Fibroblast of the aortic adventitia (primary cell): ENCODE data around the gene SFXN4. TPM values are rescaled to one million over a fixed set of nuclear protein-coding genes. Genes with fewer than 3 reads are reported as not detected.
A peak's percentile ranks its signal among the peaks of the same experiment; 100 is the strongest.

Source experiments
- DNase-seq: peaks from one replicate; pipeline ENCODE4 v3.0.0-alpha.2; 2010; ENCODE audit warnings: low read depth
- H3K4me3 ChIP-seq: 2 replicates; pipeline ENCODE4 v1.5.1; 2011; ENCODE audit warnings: low read depth, mild to moderate bottlenecking, control low read depth, low read length, moderate library complexity
- total RNA-seq: library from RNA; depleted of rRNA; stranded (reverse); fragments of >200 nt; gene quantifications from 2 replicates; pipeline ENCODE4 v1.2.3, GENCODE V29; 2012; ENCODE audit warnings: low replicate concordance
- TF ChIP-seq, protein P1 (sequence below): IDR thresholded peaks from 2 replicates; pipeline ENCODE4 v1.5.1; 2011; ENCODE audit warnings: mild to moderate bottlenecking, low read length, control low read depth, inconsistent platforms; ENCODE audit not compliant: insufficient read depth

Gene SFXN4
- total RNA-seq, 1 donor, result 25.6 TPM

GRCh38 chr10:119105155-119105554, 60.4 kb downstream of the SFXN4 start:
- TF ChIP-seq, protein P1, sequence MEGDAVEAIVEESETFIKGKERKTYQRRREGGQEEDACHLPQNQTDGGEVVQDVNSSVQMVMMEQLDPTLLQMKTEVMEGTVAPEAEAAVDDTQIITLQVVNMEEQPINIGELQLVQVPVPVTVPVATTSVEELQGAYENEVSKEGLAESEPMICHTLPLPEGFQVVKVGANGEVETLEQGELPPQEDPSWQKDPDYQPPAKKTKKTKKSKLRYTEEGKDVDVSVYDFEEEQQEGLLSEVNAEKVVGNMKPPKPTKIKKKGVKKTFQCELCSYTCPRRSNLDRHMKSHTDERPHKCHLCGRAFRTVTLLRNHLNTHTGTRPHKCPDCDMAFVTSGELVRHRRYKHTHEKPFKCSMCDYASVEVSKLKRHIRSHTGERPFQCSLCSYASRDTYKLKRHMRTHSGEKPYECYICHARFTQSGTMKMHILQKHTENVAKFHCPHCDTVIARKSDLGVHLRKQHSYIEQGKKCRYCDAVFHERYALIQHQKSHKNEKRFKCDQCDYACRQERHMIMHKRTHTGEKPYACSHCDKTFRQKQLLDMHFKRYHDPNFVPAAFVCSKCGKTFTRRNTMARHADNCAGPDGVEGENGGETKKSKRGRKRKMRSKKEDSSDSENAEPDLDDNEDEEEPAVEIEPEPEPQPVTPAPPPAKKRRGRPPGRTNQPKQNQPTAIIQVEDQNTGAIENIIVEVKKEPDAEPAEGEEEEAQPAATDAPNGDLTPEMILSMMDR, result no peak
- DNase-seq, result no peak
- peak overlapping the region; percentile 89 for H3K4me3 ChIP-seq

- peak; percentile 15 for DNase-seq
- peak overlapping the region; percentile 89 for H3K4me3 ChIP-seq
- TF ChIP-seq, protein P1, result no peak
These were observed 60.9 kb downstream of the SFXN4 start for GRCh38 chr10:119104654-119105015.

DNA sequence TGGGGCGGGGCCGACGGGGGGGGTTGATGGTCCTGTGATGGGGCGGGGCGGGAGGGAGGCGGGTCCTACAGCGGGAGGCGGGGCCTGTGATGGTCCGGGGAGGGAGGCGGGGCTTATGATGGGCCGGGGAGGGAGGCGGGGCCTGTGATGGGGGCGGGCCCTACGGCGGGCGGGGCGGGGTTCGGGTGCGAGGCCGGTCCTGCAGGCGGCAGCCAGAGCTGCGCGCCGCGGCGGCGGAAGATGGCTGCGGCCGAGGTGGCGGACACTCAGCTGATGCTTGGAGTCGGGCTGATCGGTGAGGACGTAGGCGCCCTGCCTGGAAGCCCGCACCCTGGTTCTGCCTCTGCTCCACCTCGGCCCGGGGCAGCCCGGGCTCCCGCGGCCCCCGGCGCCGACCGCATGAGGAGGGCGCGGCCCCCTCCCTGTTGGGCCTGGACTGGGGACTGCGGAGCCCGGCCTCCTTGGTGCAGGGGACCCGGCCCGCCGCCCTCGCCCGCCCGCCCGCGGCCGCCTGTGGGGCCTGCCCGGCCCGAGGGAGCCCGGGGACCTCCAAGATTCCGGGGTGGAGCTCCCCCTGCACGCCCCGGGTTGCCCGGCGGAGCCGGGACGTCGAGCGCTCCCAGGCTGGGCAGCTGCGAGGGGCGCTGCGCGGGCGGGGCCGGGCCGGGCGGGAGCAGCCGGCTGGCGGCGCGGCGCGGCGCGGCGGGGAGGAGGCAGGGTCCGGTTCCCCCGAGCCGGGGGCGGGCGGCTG, 61.4 kb downstream of the SFXN4 start, which contains the start of gene DENND10:
Gene DENND10 (plus strand): TSS at position 211 of the 751 bp plus-strand sequence. CDS start 30 bp downstream, at position 241.
- peak within 1 kb of the TSS; percentile 89 for H3K4me3 ChIP-seq
- peak; percentile 76 for DNase-seq
- TF ChIP-seq, protein P1, result no peak

GRCh38 chr10:119103241-119103902, 62.1 kb downstream of the SFXN4 start:
- DNase-seq, result no peak
- peak overlapping the region; percentile 25 for H3K4me3 ChIP-seq
- TF ChIP-seq, protein P1, result no peak

GRCh38 chr10:119101366-119102098, 64.0 kb downstream of the SFXN4 start:
- no peak overlapping the region for H3K4me3 ChIP-seq
- TF ChIP-seq, protein P1, result no peak
- no peak for DNase-seq

DNA sequence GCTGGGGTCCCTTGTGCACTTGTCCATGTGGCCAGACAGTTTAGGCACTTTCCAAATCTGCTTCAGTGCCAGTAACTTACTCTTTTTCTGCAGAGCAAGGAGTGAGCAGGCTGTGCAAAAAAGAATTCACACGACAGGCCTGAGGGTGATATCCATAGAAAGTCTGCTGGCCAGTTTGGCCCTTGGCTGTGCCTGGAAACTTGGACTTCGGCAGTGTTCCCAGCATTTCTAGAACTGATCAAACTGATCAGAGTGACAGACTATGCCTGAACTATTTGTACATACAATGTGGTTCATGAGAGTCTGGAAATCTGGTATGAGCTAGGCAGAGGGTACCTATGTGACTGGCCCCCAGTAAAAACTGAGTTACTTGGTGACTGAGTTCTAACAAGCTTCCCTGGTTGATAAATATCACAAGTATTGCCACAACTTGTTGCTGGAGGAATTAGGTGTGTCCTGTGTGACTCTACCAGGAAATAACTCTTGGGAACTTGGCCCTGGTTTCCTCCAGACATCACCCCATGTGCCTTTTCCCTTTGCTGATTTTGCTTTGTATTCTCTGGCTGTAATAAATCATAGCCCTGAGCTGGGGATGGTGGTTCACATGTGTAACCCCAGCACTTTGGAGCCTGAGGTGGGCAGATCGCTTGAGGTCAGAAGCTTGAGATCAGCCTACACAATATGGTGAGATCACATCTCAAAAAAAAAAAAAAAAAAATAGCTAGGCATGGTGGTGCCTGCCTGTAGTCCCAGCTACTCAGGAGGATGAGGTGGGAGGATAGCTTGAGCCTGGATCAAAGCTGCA, 64.9 kb downstream of the SFXN4 start:
- H3K4me3 ChIP-seq, result no peak overlapping the region
- peak; percentile 43 for DNase-seq
- TF ChIP-seq, protein P1, result no peak
